CD8-positive, alpha-beta memory T cell (primary cell): ENCODE data around the gene MTA1. TPM values are rescaled to one million over a fixed set of nuclear protein-coding genes. Genes with fewer than 3 reads are reported as not detected.

Experiments
- CTCF ChIA-PET: fragments of 350-600 bp; sonication (Branson Sonifier 250); formaldehyde crosslinking; loops from one replicate; lab custom pipeline; 2021; ENCODE audit warnings: antibody characterized with exemption; lab: Charles Lee
- POLR2A ChIA-PET: fragments of 350-600 bp; sonication (Branson Sonifier 250); formaldehyde crosslinking; loops from one replicate; lab custom pipeline; 2021; ENCODE audit warnings: antibody characterized with exemption; lab: Charles Lee
- DNase-seq, 5 donors: peaks; one replicate each; pipeline versions ENCODE4 v3.0.0 to v3.0.0-alpha.2; 2020 to 2022; ENCODE audit warnings: mixed read lengths in 1 of 5
- H3K27ac ChIP-seq: one replicate; pipeline ENCODE4 v1.7.0; 2013; ENCODE audit warnings: low read depth, mild to moderate bottlenecking, low read length, moderate library complexity
- H3K27me3 ChIP-seq: 2 replicates; pipeline ENCODE4 v1.7.0; 2013; ENCODE audit warnings: low read length, mild to moderate bottlenecking; ENCODE audit not compliant: insufficient read depth, poor library complexity, severe bottlenecking
- H3K36me3 ChIP-seq: 2 replicates; pipeline ENCODE4 v1.7.0; 2013; ENCODE audit warnings: mild to moderate bottlenecking, low read length, moderate library complexity; ENCODE audit not compliant: insufficient read depth
- H3K4me1 ChIP-seq: 2 replicates; pipeline ENCODE4 v1.7.0; 2013; ENCODE audit warnings: mild to moderate bottlenecking, low read length, moderate library complexity; ENCODE audit not compliant: insufficient read depth
- H3K4me3 ChIP-seq: 2 replicates; pipeline ENCODE4 v1.7.0; 2013; ENCODE audit warnings: mild to moderate bottlenecking, low read length
- H3K9me3 ChIP-seq: 2 replicates; pipeline ENCODE4 v1.7.0; 2013; ENCODE audit warnings: mild to moderate bottlenecking, low read length
- H3K27ac Mint-ChIP-seq, 8 donors: one replicate each; pipeline ENCODE4 v1.8.0; 2020 to 2021; ENCODE audit warnings: mixed read lengths in 8 of 8, mild to moderate bottlenecking in 6 of 8, inconsistent platforms in 3 of 8, moderate library complexity in 3 of 8
- H3K27me3 Mint-ChIP-seq, 2 donors: one replicate each; pipeline ENCODE4 v1.8.0; 2020 to 2021; ENCODE audit warnings: mixed read lengths in 2 of 2, mild to moderate bottlenecking in 1 of 2, moderate library complexity in 1 of 2
- H3K36me3 Mint-ChIP-seq, 3 donors: one replicate each; pipeline ENCODE4 v1.8.0; 2020 to 2021; ENCODE audit warnings: mixed read lengths in 3 of 3, inconsistent platforms in 1 of 3, mild to moderate bottlenecking in 1 of 3
- H3K4me1 Mint-ChIP-seq, 3 donors: one replicate each; pipeline ENCODE4 v1.8.0; 2020 to 2021; ENCODE audit warnings: mixed read lengths in 3 of 3, inconsistent platforms in 1 of 3, mild to moderate bottlenecking in 1 of 3
- H3K4me3 Mint-ChIP-seq, 7 donors: one replicate each; pipeline ENCODE4 v1.8.0; 2020 to 2021; ENCODE audit warnings: mixed read lengths in 7 of 7, mild to moderate bottlenecking in 6 of 7, moderate library complexity in 4 of 7, inconsistent platforms in 2 of 7
- H3K9me3 Mint-ChIP-seq, 5 donors: one replicate each; pipeline ENCODE4 v1.8.0; 2020 to 2022; ENCODE audit warnings: mixed read lengths in 5 of 5, mild to moderate bottlenecking in 3 of 5, moderate library complexity in 2 of 5, inconsistent platforms in 1 of 5
- polyA plus RNA-seq: library from polyadenylated mRNA; unstranded; fragments of 300-500 nt; fragmentation: Illumina TruSeq; gene quantifications from one replicate; pipeline ENCODE4 v1.2.3, GENCODE V29; 2021
- total RNA-seq, 2 experiments: library from RNA; stranded (reverse); gene quantifications; one replicate each; pipeline ENCODE4 v1.2.3, GENCODE V29; 2021

Gene MTA1
- total and polyA plus RNA-seq, 3 experiments from 2014 or later = 6.1 to 129 (median 124) TPM

- CTCF ChIA-PET = interaction anchor here (0.5 kb wide), 1 partner anchor 30 kb away, joined by 3 read pairs; no protein-coding TSS in a partner anchor
Measured at GRCh38 chr14:105464501-105464900, 44.9 kb downstream of the MTA1 start.

DNA sequence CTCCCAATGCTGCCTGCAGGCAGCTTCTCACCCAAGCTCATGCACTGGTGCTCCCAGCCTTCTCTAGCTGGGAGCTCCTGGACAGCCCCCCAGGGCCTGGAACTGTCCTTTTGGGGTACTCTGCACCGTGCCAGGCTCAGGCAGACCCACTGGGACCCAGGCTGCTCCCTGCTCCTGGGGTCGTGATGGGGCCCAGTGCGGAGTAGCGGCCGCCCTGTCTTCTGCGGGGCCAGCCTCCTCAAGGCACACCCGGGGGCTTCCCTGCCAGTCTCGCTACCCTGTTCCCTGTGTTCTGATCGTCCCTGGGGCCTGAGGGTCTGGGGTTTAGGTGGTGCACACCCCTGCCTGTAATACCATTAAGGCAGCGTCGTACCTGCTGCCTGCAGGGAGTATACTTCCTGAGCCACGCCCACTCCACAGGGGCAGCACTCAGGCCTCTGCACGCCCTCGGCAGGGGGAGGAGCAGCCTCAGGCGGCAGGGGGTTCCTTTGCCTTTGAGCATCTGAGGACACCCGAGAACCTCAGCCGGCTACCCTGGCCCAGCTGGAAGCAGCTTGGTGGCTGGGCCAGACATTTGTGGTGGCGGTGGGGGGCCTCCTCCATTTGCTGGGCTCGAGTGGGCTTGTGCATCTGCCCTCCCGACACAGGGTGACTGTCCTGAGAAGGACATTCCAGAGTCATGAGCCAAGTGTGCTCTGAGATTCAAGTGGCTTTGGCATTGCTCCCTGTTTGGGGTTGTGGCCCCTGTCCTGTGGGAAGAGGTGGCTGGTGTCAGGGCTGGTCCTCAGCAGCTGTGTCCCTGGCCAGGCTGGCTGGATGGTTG lies 45.8 kb downstream of the MTA1 start:
- H3K4me3 ChIP-seq = no peak overlapping the region
- H3K27ac ChIP-seq = no peak overlapping the region
- DNase-seq = no peak
- no peaks in the 10 kb centered on the region for H3K27me3 ChIP-seq
- H3K9me3 ChIP-seq = no peaks in the 10 kb centered on the region
- no peaks in the 10 kb centered on the region for H3K36me3 ChIP-seq
- peaks cover 0 to 45% (median 0%) of the 10 kb centered on the region in 3 donors for H3K36me3 Mint-ChIP-seq
- H3K4me1 ChIP-seq = no peaks in the 10 kb centered on the region
- no peaks in the 10 kb centered on the region for H3K27me3 Mint-ChIP-seq
- H3K27ac Mint-ChIP-seq = no peak overlapping the region
- H3K9me3 Mint-ChIP-seq = no peaks in the 10 kb centered on the region
- CTCF ChIA-PET = interaction anchor here (0.5 kb wide), 1 partner anchor 31 kb away, joined by 3 read pairs; no protein-coding TSS in a partner anchor
- POLR2A ChIA-PET = no interaction called here
- no peak overlapping the region for H3K4me3 Mint-ChIP-seq
- no peaks in the 10 kb centered on the region for H3K4me1 Mint-ChIP-seq

More at GRCh38 chr14:105464501-105464900, 44.9 kb downstream of the MTA1 start:
- no peak overlapping the region for H3K27ac Mint-ChIP-seq
- Histone ChIP-seq H3K27ac (no peak overlapping the region), H3K4me1 (no peaks in the 10 kb centered on the region), H3K27me3 (no peaks in the 10 kb centered on the region), H3K36me3 (no peaks in the 10 kb centered on the region), H3K4me3 (no peak overlapping the region), H3K9me3 (no peaks in the 10 kb centered on the region)
- H3K27me3 Mint-ChIP-seq = no peaks in the 10 kb centered on the region
- no peaks in the 10 kb centered on the region for H3K9me3 Mint-ChIP-seq
- no peaks in the 10 kb centered on the region for H3K4me1 Mint-ChIP-seq
- peaks cover 0 to 41% (median 0%) of the 10 kb centered on the region in 3 donors for H3K36me3 Mint-ChIP-seq
- DNase-seq = no peak
- POLR2A ChIA-PET = no interaction called here
- H3K4me3 Mint-ChIP-seq = no peak overlapping the region

DNA sequence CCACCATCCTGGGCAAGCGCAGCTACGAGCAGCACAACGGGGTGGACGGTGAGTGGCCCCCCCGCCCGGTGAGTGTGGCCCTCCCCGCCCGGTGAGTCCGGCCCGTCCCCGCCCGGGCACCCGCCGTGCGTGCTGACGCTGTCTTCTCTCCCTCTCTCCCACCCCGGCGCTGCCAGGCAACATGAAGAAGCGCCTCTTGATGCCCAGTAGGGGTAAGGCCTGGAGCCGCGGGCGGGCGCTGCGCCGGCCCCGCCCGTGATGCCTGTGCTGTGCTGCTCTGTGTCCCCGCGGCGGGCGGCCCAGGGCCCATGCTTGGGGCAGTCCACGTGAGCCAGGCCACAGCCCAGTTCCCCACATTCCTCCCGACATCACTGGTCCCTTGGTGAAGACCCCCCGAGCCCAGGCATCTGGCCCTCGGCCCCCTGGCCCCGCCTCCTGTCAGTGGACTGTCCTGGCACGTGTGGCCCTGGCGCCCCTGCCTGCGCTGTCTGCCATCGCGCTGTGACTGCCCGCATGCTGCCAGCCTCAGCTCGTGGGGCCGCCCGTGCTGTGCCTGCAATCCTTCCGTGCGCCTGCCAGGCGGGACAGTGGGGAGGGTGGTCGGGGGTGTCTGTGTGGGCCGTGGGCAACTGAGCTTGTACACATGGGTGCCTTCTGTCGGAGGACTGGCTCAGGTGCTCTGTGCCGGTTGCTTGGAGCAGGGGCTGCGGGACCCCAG lies 47.1 kb downstream of the MTA1 start:
- H3K36me3 ChIP-seq = no peaks in the 10 kb centered on the region
- CTCF ChIA-PET = interaction anchor here (1.2 kb wide), 1 partner anchor 19 kb away, joined by 3 read pairs; no protein-coding TSS in a partner anchor
- POLR2A ChIA-PET = no interaction called here

DNA sequence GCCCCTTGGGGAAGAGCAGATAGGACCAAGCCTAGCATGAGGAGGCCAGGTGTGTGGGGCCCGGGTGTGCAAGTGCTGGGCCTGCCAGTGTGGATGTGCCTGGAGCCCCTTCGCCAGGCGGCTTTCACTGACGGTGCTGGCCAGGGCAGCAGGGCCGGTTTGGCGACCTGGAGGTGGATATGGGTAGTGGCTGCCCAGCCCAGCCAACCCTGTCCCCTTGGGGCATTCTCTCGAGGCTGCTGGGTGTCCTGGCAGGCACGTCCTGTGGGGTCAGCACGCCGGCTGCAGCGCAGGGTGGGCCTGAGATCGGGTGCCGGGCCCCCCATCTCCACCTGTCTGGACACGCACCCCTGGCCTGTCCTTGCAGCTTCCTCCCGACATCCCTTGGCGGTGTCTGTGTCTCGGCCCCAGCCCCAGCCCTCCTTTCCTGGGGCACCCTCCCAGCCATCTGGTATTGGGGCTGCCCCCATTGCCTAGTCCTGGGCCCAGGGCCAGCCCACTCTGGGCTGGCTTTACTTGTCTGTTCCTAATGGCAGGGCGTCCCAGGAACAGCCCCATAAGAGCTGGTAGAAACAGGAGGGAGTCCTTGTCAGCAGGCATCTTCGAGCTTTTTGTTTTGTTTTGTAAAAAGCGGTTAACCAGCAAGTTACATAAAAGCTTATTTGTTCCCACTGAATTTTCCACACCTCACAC lies 47.8 kb downstream of the MTA1 start:
- DNase-seq = no peak
- Mint-ChIP-seq H3K27ac (no peak overlapping the region), H3K4me3 (no peak overlapping the region), H3K9me3 (no peaks in the 10 kb centered on the region), H3K27me3 (no peaks in the 10 kb centered on the region), H3K4me1 (no peaks in the 10 kb centered on the region), H3K36me3 (peaks cover 0 to 32% (median 0%) of the 10 kb centered on the region in 3 donors)
- Histone ChIP-seq H3K27me3 (no peaks in the 10 kb centered on the region), H3K4me1 (no peaks in the 10 kb centered on the region), H3K4me3 (no peak overlapping the region), H3K27ac (no peak overlapping the region), H3K9me3 (no peaks in the 10 kb centered on the region), H3K36me3 (no peaks in the 10 kb centered on the region)
- CTCF ChIA-PET = interaction anchor here (1.2 to 1.6 kb wide), 3 partner anchors 13 to 22 kb away, joined by 3 to 8 read pairs (median 4); no protein-coding TSS in a partner anchor
- POLR2A ChIA-PET = no interaction called here

More for the DNA sequence above, 47.1 kb downstream of the MTA1 start:
- no peaks in the 10 kb centered on the region for H3K4me1 Mint-ChIP-seq
- no peak for DNase-seq
- no peak overlapping the region for H3K4me3 Mint-ChIP-seq
- Histone ChIP-seq H3K9me3 (no peaks in the 10 kb centered on the region), H3K27ac (no peak overlapping the region), H3K4me1 (no peaks in the 10 kb centered on the region), H3K4me3 (no peak overlapping the region), H3K27me3 (no peaks in the 10 kb centered on the region)
- H3K9me3 Mint-ChIP-seq = no peaks in the 10 kb centered on the region
- peaks cover 0 to 33% (median 0%) of the 10 kb centered on the region in 3 donors for H3K36me3 Mint-ChIP-seq
- H3K27ac Mint-ChIP-seq = no peak overlapping the region
- H3K27me3 Mint-ChIP-seq = no peaks in the 10 kb centered on the region

DNA sequence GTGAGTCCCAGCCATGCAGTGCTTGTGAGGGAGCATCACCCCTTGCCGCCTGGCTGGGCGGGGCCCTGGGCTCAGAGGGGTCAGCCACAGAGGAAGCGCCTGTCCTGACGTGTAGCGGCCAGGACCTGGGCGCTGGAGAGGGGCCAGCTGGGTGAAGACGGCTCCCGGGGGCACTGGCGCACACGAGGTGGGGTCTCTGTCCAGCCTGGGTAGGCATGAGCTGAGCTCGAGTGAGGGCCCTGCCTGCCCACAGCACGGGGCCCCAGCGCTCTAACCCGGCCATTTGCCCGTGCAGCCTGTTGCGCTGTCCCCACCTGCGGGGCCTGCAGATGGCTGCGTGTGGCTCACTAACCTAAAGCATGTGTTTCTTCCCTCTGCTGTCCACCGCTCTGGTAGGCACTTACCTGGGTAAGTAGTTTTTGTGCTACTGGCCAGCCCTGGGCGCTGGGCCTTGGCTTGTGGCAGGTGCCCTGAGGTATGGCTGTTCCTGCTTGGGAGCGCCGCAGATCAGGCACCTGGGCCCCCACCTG lies 48.4 kb downstream of the MTA1 start:
- no peaks in the 10 kb centered on the region for H3K9me3 Mint-ChIP-seq
- no peak for DNase-seq

DNA sequence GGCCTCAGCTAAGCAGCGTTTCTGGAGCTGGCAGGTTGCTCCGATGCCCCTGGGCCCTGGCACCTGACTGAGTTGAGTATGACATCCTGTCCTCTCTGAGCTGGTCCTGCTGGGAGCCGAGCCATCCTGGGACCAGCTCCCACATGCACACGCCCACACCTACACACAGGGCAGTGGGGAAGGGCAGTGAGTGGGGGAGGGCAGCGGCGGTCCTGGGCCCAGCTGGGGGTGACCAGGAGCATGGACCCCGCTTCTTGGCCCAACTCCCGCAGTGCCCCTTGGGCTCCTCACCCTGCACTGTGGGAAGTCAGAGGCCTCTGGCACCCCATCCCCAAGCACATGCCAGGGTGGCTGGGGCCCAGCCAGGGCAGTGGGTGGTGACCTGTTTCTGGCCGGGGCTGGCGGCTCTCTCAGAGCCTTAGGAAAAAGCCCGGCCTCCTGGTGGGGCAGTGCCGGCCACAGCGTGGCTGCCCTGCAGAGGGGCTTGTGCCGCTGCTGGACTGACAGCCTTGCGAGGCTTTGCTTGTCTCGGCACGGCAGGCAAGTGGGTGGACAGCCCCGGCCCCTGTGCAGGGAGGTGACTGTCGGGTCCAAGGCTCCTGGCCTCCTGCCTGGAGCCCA lies 49.1 kb downstream of the MTA1 start:
- H3K9me3 ChIP-seq = no peaks in the 10 kb centered on the region
- no peaks in the 10 kb centered on the region for H3K27me3 Mint-ChIP-seq
- peaks cover 0 to 6% (median 0%) of the 10 kb centered on the region in 3 donors for H3K4me1 Mint-ChIP-seq
- CTCF ChIA-PET = interaction anchor here (1.6 to 2.2 kb wide), 4 partner anchors 12 to 98 kb away, joined by 4 to 8 read pairs (median 4); no protein-coding TSS in a partner anchor
- H3K4me3 Mint-ChIP-seq = no peak overlapping the region
- H3K27ac Mint-ChIP-seq = no peak overlapping the region
- POLR2A ChIA-PET = interaction anchor here (0.9 kb wide), 1 partner anchor 21 kb away, joined by 3 read pairs; no protein-coding TSS in a partner anchor
- H3K36me3 ChIP-seq = no peaks in the 10 kb centered on the region
- H3K9me3 Mint-ChIP-seq = no peaks in the 10 kb centered on the region
- DNase-seq = no peak
- H3K4me3 ChIP-seq = no peak overlapping the region
- H3K27ac ChIP-seq = no peak overlapping the region
- peaks cover 0 to 20% (median 0%) of the 10 kb centered on the region in 3 donors for H3K36me3 Mint-ChIP-seq
- no peaks in the 10 kb centered on the region for H3K27me3 ChIP-seq
- H3K4me1 ChIP-seq = peaks cover 6% of the 10 kb centered on the region

More for the DNA sequence above, 48.4 kb downstream of the MTA1 start:
- no peak overlapping the region for H3K27ac ChIP-seq
- no peaks in the 10 kb centered on the region for H3K36me3 ChIP-seq
- H3K27ac Mint-ChIP-seq = no peak overlapping the region
- no peaks in the 10 kb centered on the region for H3K4me1 Mint-ChIP-seq
- H3K27me3 Mint-ChIP-seq = no peaks in the 10 kb centered on the region
- H3K9me3 ChIP-seq = no peaks in the 10 kb centered on the region
- H3K27me3 ChIP-seq = no peaks in the 10 kb centered on the region
- H3K36me3 Mint-ChIP-seq = peaks cover 0 to 26% (median 0%) of the 10 kb centered on the region in 3 donors
- CTCF ChIA-PET = interaction anchor here (1.2 to 1.8 kb wide), 4 partner anchors 13 to 60 kb away, joined by 3 to 8 read pairs (median 4); no protein-coding TSS in a partner anchor
- no peak overlapping the region for H3K4me3 ChIP-seq
- no peaks in the 10 kb centered on the region for H3K4me1 ChIP-seq
- POLR2A ChIA-PET = no interaction called here
- H3K4me3 Mint-ChIP-seq = no peak overlapping the region
